BLaER1 (cell line): ENCODE measurements around the gene CXCL14.

Experiments used
- H3K27ac ChIP-seq: shearing (Covaris generic); formaldehyde crosslinking; 2 replicates; pipeline ENCODE4 v1.8.1; 2022
- H3K27me3 ChIP-seq: shearing (Covaris generic); formaldehyde crosslinking; 2 replicates; pipeline ENCODE4 v1.8.1; 2022
- H3K36me3 ChIP-seq: shearing (Covaris generic); formaldehyde crosslinking; 2 replicates; pipeline ENCODE4 v1.8.1; 2022
- H3K4me1 ChIP-seq: shearing (Covaris generic); formaldehyde crosslinking; 2 replicates; pipeline ENCODE4 v1.8.1; 2022
- H3K4me2 ChIP-seq: shearing (Covaris generic); formaldehyde crosslinking; 2 replicates; pipeline ENCODE4 v1.8.1; 2022
- H3K4me3 ChIP-seq: shearing (Covaris generic); formaldehyde crosslinking; 2 replicates; pipeline ENCODE4 v1.8.1; 2022
- H3K9ac ChIP-seq: shearing (Covaris generic); formaldehyde crosslinking; 2 replicates; pipeline ENCODE4 v1.8.1; 2022
- H3K9me3 ChIP-seq: shearing (Covaris generic); formaldehyde crosslinking; 2 replicates; pipeline ENCODE4 v1.8.1; 2022
- H4K20me1 ChIP-seq: shearing (Covaris generic); formaldehyde crosslinking; 2 replicates; pipeline ENCODE4 v1.8.1; 2022
- Cebpa-rat ChIP-seq: shearing (Covaris generic); IDR thresholded peaks from 2 replicates; pipeline ENCODE4 v1.8.1; 2022

The CXCL14 gene

GRCh38 chr5:135578685-135579341 lies at the start of gene CXCL14:
Gene CXCL14 (minus strand): TSS chr5:135578991. CDS start chr5:135578778, 213 bp downstream.
- H3K9me3 ChIP-seq: peaks cover 10% of the 10 kb centered on the region; the same call in 1 of the 2 replicates

GRCh38 chr5:135626636-135627035 lies 47.8 kb upstream of the CXCL14 start:
- TF ChIP-seq Cebpa-rat: no peak
- Histone ChIP-seq H3K36me3 (no peaks in the 10 kb centered on the region), H4K20me1 (no peaks in the 10 kb centered on the region), H3K9me3 (no peaks in the 10 kb centered on the region), H3K4me3 (no peak overlapping the region), H3K4me1 (peaks cover 23% of the 10 kb centered on the region), H3K4me2 (no peak overlapping the region), H3K27me3 (no peaks in the 10 kb centered on the region), H3K27ac (no peak overlapping the region), H3K9ac (no peak overlapping the region)

More at GRCh38 chr5:135578685-135579341, at the start of gene CXCL14:
- H3K27ac ChIP-seq: no peak within 1 kb of the TSS
- no peak for TF ChIP-seq Cebpa-rat
- no peaks in the 10 kb centered on the region for H3K36me3 ChIP-seq
- H3K4me3 ChIP-seq: no peak within 1 kb of the TSS
- H3K27me3 ChIP-seq: peaks cover 15% of the 10 kb centered on the region
- H4K20me1 ChIP-seq: no peaks in the 10 kb centered on the region
- H3K9ac ChIP-seq: no peak within 1 kb of the TSS
- no peak within 1 kb of the TSS for H3K4me2 ChIP-seq
- peaks cover 20% of the 10 kb centered on the region for H3K4me1 ChIP-seq

GRCh38 chr5:135625961-135626360 lies 47.2 kb upstream of the CXCL14 start:
- no peak overlapping the region for H3K4me3 ChIP-seq
- no peak for TF ChIP-seq Cebpa-rat
- H3K27ac ChIP-seq: no peak overlapping the region
- no peaks in the 10 kb centered on the region for H4K20me1 ChIP-seq
- H3K36me3 ChIP-seq: no peaks in the 10 kb centered on the region
- no peak overlapping the region for H3K4me2 ChIP-seq
- H3K9me3 ChIP-seq: 0 out of 2 replicates have a peak, but pooled peaks cover under 1% of the 10 kb centered on the region
- peaks cover 20% of the 10 kb centered on the region for H3K4me1 ChIP-seq
- H3K27me3 ChIP-seq: no peaks in the 10 kb centered on the region
- no peak overlapping the region for H3K9ac ChIP-seq

- Histone ChIP-seq H3K4me1 (peaks cover 16% of the 10 kb centered on the region), H4K20me1 (no peaks in the 10 kb centered on the region), H3K27ac (no peak overlapping the region), H3K9ac (no peak overlapping the region), H3K9me3 (peaks cover 5% of the 10 kb centered on the region; the same call in 1 of the 2 replicates), H3K4me2 (no peak overlapping the region), H3K36me3 (no peaks in the 10 kb centered on the region), H3K4me3 (no peak overlapping the region), H3K27me3 (no peaks in the 10 kb centered on the region)
- TF ChIP-seq Cebpa-rat: no peak
Observed at GRCh38 chr5:135625486-135625885, 46.7 kb upstream of the CXCL14 start.

- no peaks in the 10 kb centered on the region for H3K36me3 ChIP-seq
- no peak overlapping the region for H3K4me2 ChIP-seq
- H4K20me1 ChIP-seq: no peaks in the 10 kb centered on the region
- no peak overlapping the region for H3K4me3 ChIP-seq
- H3K27ac ChIP-seq: no peak overlapping the region
- peaks cover 9% of the 10 kb centered on the region for H3K9me3 ChIP-seq
- H3K4me1 ChIP-seq: peaks cover 11% of the 10 kb centered on the region
- TF ChIP-seq Cebpa-rat: no peak
- H3K9ac ChIP-seq: no peak overlapping the region
- H3K27me3 ChIP-seq: no peaks in the 10 kb centered on the region
Observed at GRCh38 chr5:135625061-135625460, 46.3 kb upstream of the CXCL14 start.

GRCh38 chr5:135623186-135623715 lies 44.5 kb upstream of the CXCL14 start:
- no peaks in the 10 kb centered on the region for H4K20me1 ChIP-seq
- H3K4me2 ChIP-seq: no peak overlapping the region
- no peaks in the 10 kb centered on the region for H3K27me3 ChIP-seq
- H3K9me3 ChIP-seq: peaks cover 27% of the 10 kb centered on the region
- TF ChIP-seq Cebpa-rat: no peak
- H3K27ac ChIP-seq: no peak overlapping the region
- H3K4me1 ChIP-seq: no peaks in the 10 kb centered on the region
- no peaks in the 10 kb centered on the region for H3K36me3 ChIP-seq
- no peak overlapping the region for H3K9ac ChIP-seq
- H3K4me3 ChIP-seq: no peak overlapping the region

GRCh38 chr5:135615581-135616260 lies 36.9 kb upstream of the CXCL14 start:
- Histone ChIP-seq H3K9me3 (peaks cover 52% of the 10 kb centered on the region), H4K20me1 (no peaks in the 10 kb centered on the region), H3K4me3 (no peak overlapping the region), H3K27me3 (no peaks in the 10 kb centered on the region), H3K4me2 (peak overlapping the region; percentile 4; the same call in 1 of the 2 replicates), H3K36me3 (no peaks in the 10 kb centered on the region), H3K4me1 (peaks cover 8% of the 10 kb centered on the region; the same call in 1 of the 2 replicates), H3K9ac (no peak overlapping the region), H3K27ac (no peak overlapping the region)
- TF ChIP-seq Cebpa-rat: no peak

GRCh38 chr5:135615171-135615570 lies 36.4 kb upstream of the CXCL14 start:
- Histone ChIP-seq H3K27ac (no peak overlapping the region), H3K4me2 (peak overlapping the region; percentile 4; the same call in 1 of the 2 replicates), H3K9me3 (peaks cover 47% of the 10 kb centered on the region), H4K20me1 (no peaks in the 10 kb centered on the region), H3K4me1 (peaks cover 8% of the 10 kb centered on the region; the same call in 1 of the 2 replicates), H3K27me3 (no peaks in the 10 kb centered on the region), H3K4me3 (no peak overlapping the region), H3K36me3 (no peaks in the 10 kb centered on the region), H3K9ac (no peak overlapping the region)
- no peak for TF ChIP-seq Cebpa-rat

GRCh38 chr5:135609981-135610380 lies 31.2 kb upstream of the CXCL14 start:
- no peak overlapping the region for H3K27ac ChIP-seq
- no peaks in the 10 kb centered on the region for H3K27me3 ChIP-seq
- H3K4me1 ChIP-seq: no peaks in the 10 kb centered on the region
- no peak overlapping the region for H3K4me3 ChIP-seq
- TF ChIP-seq Cebpa-rat: no peak
- H3K36me3 ChIP-seq: no peaks in the 10 kb centered on the region
- no peak overlapping the region for H3K4me2 ChIP-seq
- no peaks in the 10 kb centered on the region for H4K20me1 ChIP-seq
- H3K9me3 ChIP-seq: peaks cover 5% of the 10 kb centered on the region; the same call in 1 of the 2 replicates
- no peak overlapping the region for H3K9ac ChIP-seq
